ENCODE measurements around the gene UNC5B.

Gene UNC5B

GRCh38 chr10:71250842-71251241 lies 38.5 kb downstream of the UNC5B start:
- DNase-seq (ENCODE audit: low read depth), result no peak
- no peak for TF ChIP-seq CTCF (IDR thresholded peaks at IDR 0.05; ENCODE audit: control insufficient read depth, insufficient read depth, low read depth, low read length, missing control alignments)
- H3K4me3 ChIP-seq (ENCODE audit: control insufficient read depth, low read depth, low read length), result no peak overlapping the region

- H3K4me3 ChIP-seq (ENCODE audit: control insufficient read depth, low read depth, low read length), result no peak overlapping the region
- no peak for TF ChIP-seq CTCF (IDR thresholded peaks at IDR 0.05; ENCODE audit: control insufficient read depth, insufficient read depth, low read depth, low read length, missing control alignments)
- DNase-seq (ENCODE audit: low read depth), result no peak
These were observed 38.9 kb downstream of the UNC5B start for GRCh38 chr10:71251319-71251718.

GRCh38 chr10:71252220-71252619 lies 39.9 kb downstream of the UNC5B start:
- no peak for DNase-seq (ENCODE audit: low read depth)
- no peak overlapping the region for H3K4me3 ChIP-seq (ENCODE audit: control insufficient read depth, low read depth, low read length)
- TF ChIP-seq CTCF (IDR thresholded peaks at IDR 0.05; ENCODE audit: control insufficient read depth, insufficient read depth, low read depth, low read length, missing control alignments), result no peak

GRCh38 chr10:71253981-71254818 lies 41.8 kb downstream of the UNC5B start:
- no peak overlapping the region for H3K4me3 ChIP-seq (ENCODE audit: control insufficient read depth, low read depth, low read length)

GRCh38 chr10:71254834-71255549 lies 42.6 kb downstream of the UNC5B start:
- no peak overlapping the region for H3K4me3 ChIP-seq (ENCODE audit: control insufficient read depth, low read depth, low read length)
- no peak for DNase-seq (ENCODE audit: low read depth)
- no peak for TF ChIP-seq CTCF (IDR thresholded peaks at IDR 0.05; ENCODE audit: control insufficient read depth, insufficient read depth, low read depth, low read length, missing control alignments)

More at GRCh38 chr10:71253981-71254818, 41.8 kb downstream of the UNC5B start:
- no peak for TF ChIP-seq CTCF (IDR thresholded peaks at IDR 0.05; ENCODE audit: control insufficient read depth, insufficient read depth, low read depth, low read length, missing control alignments)
- DNase-seq (ENCODE audit: low read depth), result no peak

GRCh38 chr10:71255550-71255807 lies 43.1 kb downstream of the UNC5B start:
- H3K4me3 ChIP-seq (ENCODE audit: control insufficient read depth, low read depth, low read length), result no peak overlapping the region
- TF ChIP-seq CTCF (IDR thresholded peaks at IDR 0.05; ENCODE audit: control insufficient read depth, insufficient read depth, low read depth, low read length, missing control alignments), result no peak
- no peak for DNase-seq (ENCODE audit: low read depth)
